Iris pigment epithelial cell (primary cell): ENCODE measurements around the gene CORO2B.

Experiments
- DNase-seq: peaks from one replicate; pipeline ENCODE4 v3.0.0-alpha.2; 2011; ENCODE audit warnings: low read depth

CORO2B gene, protein sequence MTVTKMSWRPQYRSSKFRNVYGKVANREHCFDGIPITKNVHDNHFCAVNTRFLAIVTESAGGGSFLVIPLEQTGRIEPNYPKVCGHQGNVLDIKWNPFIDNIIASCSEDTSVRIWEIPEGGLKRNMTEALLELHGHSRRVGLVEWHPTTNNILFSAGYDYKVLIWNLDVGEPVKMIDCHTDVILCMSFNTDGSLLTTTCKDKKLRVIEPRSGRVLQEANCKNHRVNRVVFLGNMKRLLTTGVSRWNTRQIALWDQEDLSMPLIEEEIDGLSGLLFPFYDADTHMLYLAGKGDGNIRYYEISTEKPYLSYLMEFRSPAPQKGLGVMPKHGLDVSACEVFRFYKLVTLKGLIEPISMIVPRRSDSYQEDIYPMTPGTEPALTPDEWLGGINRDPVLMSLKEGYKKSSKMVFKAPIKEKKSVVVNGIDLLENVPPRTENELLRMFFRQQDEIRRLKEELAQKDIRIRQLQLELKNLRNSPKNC

DNA sequence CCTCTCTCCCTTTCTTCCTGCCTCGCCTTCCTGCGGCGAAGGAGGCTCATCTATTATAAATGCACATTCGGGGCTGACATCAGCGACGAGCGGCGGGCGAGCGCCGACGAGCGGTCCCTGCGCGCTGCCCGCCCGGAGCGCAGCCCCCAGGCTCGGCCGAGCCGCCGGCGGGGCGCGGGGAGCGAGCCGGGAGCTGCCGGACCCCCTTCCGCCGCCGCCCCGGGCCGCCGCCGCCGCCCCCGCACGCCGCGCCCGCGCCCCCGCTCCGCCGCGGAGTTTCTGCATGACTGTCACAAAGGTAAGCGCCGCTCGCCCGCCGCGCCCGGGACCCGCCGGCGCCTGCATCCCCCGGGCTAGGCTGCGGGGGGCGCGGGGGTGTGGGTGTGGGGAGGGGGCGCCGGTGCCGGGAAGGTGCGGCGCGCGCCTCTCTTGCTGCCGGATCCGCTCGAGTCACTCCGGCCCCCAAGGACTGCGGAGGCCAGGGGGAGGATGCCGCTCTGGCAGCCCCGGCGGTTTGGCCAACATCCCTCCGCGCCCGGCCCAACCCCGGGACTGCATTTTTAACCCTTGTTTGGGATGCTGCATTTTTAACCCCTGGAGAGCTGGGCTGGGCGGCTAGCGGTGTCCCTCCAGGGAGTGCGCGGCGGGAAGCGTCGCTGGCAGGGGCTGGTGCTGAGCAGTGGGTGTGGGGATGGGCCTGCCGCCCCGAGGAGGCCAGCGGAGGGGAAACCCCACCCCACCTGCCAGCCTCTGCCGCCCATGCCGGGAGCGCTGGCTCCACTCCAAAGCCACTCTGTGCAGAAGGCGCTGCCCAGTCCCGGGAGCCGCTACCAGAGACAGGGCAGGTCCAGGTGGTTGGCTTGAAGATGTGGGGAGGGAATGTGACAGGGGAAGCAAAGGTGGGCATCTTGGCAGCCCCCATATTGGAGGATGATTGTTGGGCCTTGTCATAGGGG is at the start of gene CORO2B:
CORO2B (plus strand) TSS at position 14 of the 956 bp plus-strand sequence; CDS start at position 284, 270 bp downstream.
- peak; percentile 18 for DNase-seq

DNA sequence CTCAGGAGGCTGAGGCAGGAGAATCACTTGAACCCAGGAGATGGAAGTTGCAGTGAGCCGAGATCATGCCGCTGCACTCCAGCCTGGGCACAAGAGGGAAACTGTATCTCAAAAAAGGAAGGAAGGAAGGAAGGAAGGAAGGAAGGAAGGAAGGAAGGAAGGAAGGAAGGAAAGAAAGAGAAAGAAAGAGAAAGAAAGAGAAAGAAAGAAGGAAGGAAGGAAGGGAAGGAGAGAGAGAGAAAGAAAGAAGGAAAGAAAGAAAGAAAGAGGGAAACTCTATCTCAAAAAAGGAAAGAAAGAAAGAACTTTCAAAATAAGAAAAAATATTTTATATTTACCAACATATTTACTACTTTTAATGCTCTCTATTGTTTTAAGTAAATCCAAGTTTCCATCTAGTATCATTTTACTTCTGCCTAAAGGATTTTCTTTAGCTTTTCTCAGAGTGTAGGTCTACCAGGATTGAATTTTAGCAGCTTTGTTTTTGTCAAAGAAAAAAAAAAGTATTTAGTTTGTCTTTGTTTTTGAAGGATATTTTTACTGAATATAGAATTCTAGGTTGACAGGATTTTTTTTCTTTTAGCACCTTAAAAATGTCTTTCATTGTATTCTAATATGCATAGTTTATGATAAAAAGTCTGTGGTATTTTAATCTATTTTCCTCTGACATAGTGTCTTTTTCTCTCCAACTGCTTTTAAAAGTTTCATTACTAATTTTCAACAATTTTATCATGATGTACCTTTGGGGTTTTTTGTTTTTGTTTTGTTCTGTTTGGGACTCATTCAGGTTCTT is 47.2 kb upstream of the CORO2B start:
- DNase-seq = no peak

DNA sequence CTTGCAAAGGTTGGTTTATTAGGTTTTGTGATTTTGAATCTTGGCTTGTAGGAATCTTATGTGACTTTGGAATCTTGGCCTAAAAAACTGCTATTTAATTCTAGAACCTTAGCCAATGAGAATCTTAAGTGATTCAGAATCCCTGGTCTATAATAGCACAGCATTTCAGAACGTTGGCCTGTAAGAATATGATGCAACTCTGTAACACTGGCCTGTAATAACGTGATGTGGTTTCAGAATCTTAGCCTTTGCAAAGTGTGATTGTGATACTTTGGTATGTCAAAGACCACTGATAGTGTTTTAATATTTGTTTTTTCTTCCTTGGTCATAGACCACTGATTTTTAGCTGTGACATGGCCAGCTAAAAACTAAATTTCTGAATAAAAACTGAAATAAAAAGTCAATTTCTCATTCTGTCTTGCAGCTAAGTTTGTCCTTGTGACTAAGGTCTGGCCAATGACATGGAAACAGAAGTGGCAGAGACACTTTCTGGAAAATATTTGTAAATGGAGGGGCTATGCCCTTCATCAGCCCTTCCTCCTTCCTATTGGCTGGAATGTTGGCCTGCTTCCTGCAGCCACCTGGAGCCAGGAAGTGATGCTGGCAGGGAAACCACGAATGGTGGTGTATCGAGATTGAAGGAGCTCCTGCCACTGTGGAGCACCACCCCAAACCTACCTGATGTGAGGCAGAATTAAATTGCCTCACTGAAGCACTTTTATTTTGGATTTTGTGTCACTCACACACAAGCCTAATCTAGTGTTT is 42.3 kb upstream of the CORO2B start:
- DNase-seq = peak; percentile 95

DNA sequence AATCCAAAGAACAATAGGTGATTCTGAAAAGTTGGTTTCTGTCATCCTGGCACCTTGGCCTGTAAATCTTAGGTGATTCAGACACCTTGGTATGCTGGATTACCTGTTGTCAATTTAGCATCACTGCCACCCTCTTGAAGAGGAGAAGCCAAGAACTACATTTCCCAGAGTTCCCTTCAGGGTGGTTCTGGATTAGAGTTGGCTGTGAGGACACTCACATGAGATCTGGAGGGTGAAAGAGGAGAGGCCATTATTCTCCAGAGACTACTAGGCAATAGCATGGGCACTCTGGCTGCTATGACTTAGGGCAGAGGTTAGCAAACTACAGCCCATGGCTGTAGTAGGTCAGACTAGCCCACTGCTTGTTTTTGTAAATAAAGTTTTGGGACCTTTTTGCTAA is 41.7 kb upstream of the CORO2B start:
- DNase-seq = no peak

DNA sequence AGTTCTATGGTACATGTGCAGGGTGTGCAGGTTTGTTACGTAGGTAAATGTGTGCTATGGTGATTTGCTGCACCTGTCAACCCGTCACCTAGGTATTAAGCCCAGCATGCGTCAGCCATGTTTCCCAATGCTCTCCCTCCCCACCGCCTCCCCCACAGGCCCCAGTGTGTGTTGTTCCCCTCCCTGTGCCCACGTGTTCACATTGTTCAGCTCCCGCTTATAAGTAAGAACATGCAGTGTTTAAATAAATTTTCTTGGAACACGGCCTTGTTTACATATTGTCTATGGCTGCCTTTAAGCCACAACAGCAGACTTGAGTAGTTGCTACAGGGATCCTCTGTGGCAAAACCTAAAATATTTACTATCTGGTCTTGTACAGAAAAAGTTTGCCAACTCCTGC is 41.3 kb upstream of the CORO2B start:
- peak; percentile 27 for DNase-seq

DNA sequence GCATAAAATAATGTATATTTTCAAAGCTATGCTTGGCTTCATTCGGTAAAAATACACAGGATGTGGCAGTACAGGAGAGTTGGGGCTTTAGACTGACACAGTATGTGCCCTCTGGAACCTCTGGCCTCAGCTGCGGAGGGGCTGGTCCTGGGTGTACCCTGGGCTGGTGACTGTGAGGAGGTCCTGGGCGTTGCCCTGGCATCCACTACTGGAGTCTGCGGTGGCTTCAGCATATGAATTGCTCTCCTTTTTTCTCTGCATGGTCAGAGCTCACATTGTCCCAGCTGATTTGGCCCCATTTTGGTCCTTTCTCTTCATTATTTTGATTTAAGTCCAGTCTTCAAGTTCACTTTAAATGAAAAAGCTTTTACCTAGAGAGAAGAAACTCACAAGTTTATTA is 40.5 kb upstream of the CORO2B start:
- no peak for DNase-seq

DNA sequence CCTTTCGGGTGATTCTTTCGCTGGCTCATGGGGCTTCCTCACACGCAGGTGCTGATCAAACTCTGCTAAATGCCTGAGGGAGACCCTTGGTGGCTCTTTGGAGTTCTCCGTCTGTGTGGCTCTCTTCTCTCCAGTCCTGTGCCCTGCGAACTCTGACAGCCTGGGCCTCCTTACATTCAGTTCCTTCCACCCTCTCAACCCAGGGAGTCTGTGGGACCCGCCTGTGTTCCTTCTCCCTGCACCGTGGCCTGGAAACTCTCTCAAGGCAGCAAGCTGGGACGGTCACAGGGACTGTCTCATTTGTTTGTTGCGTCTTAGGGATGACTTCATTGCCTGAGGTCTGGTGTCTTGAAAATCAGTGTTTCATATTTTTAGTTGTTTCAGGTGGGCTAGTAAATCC is 37.0 kb upstream of the CORO2B start:
- no peak for DNase-seq

DNA sequence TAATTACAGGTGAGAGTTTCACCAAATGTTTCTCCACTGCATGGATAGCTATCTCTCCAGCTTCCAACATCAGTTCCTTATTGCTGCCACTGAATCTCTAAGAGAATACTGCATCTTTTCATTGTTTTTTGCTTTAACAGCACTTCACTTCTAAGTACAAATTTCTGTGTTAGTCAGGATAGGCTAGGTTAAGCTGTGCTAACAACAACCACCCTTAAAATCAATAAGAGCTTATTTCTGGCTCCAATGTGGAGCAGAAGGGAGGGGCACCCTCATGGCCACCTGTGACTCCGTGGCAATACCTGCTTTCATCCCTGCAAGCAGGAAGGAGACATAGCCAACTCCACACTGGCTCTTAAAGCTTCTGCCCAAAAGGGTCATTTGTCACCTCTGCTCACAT is 36.4 kb upstream of the CORO2B start:
- DNase-seq = no peak

DNA sequence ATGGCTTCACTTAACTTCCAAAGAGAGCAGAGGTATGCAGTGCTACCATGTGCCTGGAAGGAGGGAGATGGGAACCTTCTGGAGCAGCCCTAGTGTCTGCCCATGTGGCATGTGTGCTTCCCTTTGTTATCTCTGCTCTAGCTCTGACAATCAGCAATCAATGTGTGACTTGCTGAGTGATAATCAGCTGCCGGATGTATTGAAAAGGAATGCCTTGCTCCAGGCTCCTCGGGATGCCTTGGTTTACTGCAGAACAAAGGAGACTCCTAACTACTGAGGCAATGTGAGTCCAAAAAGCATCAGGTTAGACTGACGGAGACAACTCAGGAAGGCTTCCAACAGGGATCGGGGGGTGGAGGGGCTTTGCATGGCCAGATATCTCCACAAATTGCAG is 36.0 kb upstream of the CORO2B start:
- DNase-seq = no peak

DNA sequence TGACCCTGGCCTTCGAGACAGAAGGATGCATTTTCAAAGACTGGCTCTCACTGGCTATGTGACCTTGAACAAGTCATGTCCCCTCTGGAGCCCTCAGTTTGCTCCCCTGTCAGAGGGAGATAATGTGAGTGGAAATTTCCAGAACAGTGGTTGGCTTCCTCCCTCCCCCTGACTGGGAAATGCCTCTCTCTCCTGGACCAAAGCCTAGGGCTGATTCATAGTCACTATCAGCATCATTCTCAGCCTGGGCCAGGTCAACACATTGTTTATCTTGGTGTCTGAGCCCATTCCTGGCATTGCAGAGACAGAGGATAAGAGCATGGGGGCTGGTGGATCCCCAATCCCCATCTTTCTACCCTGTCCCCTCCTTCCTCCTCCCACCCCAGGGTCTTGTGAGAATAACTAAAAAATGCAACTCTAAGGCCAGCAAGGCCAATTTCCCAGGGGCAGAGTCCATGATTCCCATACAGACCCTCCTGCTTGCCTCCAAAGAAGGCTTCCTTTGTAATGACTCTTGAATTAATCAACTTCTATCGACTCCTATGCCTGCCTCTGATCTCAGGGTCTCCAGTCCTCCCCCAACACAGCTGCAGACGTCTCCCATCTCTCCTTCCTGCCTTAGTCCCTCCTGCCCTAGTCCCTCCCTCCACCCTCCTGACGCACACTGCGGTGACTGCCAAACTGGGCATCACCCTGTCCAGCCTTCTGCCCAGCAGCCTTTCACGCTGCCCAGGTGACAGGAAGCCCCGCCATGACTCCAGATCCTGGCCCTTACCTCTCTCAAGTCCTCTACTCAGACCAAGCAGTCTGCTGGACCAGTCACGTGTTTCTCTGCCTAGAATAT is 35.4 kb upstream of the CORO2B start:
- peak; percentile 94 for DNase-seq

DNA sequence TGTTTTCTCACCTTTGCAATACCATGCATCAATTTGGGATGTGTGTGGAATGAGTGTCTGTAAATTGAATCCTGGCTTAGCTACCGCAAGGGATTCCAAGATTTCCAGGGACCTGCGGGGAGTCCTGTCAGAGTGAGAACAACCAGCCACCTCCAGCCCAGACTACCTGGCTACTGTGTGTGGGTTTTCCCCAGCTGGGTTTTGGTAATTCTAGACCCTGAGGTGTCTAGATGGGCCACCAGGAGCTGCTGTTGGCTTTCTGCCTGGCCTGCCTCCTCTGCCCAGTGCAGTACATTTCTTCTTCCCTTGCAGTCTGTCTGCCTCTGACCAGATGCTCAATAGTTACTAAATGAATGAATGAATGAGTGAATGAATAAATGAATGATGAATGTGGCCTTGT is 32.5 kb upstream of the CORO2B start:
- DNase-seq = no peak

DNA sequence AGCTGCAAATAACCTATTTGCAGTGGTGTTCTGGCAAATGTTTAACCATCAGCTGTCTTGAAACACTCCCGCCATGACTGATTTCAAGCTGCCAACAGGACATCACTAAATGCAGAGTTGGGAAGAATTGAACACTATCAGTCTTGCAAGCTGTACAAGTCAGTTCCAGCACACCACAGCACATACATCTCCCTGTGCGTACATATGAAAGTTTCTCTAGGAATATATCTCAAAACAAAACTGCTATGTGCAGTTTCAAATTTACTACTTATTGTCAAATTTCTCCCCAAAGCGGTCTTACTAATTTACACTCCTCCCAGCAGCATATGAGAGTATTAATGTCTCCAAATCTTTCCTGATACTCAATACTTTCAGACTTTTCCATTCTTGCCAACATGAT is 30.4 kb upstream of the CORO2B start:
- DNase-seq = no peak

DNA sequence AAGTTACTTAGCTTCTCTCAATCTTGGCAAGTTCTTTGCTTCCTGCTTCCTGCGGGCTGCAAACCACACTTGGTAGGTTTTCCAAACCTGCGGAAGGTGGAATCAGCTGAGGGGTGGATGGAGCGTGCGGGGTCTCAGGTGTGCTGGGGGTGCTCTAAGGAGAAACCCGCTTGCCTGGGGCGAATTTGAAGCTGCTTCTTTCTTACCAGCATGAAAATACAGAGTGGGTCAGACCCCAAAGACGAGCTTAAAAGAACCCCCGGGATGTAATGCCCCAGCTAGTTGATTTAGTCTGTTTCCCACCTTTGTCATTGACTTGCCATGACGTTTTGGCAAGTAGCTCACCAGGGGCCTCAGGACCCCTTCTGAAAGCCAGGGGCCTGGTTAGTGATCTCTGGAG is 28.8 kb upstream of the CORO2B start:
- DNase-seq = no peak

DNA sequence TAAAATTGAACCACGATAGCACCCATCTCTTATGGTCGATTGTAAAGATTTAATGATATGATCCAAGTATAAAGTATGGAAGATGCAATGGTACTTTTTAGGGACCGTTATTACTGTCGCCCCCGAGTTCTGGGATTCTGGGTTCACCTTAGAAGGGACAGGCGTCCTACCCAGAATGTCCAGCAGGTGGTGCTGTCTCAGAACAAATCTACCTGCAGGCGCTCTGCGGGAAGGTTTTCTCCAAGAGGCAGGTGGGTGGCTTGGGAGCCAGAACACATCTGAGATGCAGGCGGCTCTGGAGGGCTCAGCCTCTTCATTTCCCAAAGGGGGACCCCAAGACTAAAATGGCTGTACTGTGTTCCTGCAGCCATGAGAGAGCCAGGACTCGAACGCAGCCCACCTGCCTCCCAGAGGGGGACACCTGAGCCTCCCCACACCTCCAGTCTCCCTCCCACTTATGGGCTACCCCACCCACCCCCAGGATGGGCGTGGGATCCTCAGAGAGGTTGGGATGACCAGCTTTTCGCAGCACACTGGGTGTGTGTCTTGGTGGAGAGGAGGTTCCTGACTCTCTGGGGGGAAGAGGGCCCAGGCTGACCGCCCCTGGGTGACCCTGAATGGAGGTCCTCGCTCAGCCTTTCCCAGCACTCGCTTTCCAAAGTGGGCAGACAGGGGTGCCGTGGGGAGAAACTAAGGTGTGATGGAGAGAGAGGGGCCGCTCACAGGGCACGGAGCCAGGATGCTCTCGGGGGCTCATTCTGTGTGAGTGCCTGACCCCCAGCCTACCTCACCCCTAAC is 28.1 kb upstream of the CORO2B start:
- DNase-seq = peak; percentile 33

DNA sequence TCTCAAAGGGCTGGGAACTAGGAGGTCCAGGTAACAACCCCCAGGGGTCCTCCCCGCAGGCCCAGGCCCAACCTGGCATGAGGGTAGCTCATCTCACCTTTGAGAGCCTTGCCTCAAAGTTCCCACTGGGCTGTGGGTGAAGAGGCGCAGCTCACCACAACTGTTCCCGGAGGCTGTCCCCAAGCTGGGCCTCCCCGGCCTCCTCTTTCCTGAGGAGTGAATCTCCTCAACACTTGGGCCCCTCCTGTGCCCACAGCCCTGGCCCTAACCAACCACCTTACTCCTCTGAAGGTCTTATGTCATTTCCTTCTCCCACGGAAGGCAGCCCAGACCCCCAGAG is 27.5 kb upstream of the CORO2B start:
- DNase-seq = no peak

DNA sequence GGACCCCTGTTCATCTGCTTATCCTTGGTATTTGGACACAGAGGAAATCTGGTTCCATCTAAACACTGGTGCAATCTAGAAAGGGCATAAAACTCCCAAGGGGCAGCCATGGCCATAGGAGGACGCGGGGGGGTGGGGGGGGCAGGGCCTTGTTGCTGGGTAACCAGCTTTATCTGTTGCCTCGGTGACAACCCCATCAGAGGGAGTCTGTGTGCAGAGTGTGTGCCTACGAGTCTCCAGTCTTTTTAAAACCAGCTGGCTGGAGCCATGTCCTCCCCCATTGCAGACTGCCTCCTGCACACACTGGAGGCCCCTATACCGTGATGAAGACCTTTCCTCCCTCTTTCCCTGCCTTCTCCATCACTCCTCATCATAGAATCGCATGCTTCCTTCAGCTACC is 26.4 kb upstream of the CORO2B start:
- no peak for DNase-seq

DNA sequence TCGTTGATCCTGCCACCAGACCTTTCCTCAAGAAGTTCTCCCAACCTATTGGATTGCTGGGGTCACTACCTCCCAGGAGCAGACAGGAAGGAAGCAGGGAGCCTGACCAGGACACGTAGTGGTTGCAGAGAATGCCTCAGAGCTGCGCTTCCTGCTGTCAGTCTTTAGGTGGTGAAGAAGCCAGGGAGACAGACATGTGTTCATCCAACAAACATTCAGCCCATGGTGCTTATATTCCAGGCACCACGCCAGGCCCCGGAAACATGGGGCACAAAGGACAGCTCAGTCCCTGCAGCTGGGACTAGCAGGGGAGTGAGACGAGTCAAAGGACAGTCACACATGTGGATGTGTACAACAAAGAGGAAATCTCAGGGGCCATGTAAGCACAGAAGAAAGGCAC is 26.0 kb upstream of the CORO2B start:
- peak; percentile 59 for DNase-seq

DNA sequence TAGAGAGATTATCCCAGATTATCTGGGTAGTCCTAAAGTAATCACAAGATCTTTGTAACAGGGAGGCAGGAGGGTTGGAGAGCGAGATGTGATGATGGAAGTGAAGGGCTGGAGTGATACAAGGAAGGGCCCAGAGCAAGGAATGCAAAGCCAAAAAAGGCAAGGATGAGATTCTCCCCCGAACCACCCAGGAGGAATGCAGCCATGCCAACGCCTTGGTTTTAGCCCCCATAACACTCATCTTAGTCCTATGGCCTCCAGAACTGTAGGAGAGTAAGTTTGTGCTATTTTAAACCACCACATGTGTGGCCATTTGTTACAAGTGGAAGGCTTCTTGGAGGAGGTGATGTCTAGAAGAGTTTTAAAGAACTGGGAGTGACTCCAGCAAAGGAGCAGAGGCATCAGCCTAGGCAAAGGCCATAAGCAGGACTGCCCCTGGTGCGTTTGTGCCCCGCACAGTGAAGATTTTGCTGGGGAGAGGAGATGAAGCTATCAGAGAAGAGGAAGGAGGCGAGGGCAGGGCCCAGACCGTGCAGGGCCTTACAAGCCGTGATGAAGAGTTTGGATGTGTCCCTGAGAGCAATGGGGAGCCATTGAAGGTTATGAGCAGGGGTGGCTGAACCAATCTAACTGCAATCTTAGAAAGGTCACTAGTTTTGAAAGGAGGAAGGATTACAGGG is 25.3 kb upstream of the CORO2B start:
- DNase-seq = no peak
